HG02588 (cell line): Measurements from ENCODE around the gene LLGL2.

Source experiments
- ATAC-seq: cut with Tn5 transposase; IDR thresholded peaks from one replicate; pipeline ENCODE4 v1.9.1; 2021; ENCODE audit warnings: mild to moderate bottlenecking, moderate library complexity; ENCODE audit not compliant: unreplicated experiment

The LLGL2 gene

GRCh38 chr17:75607086-75607485 lies 81.6 kb downstream of the LLGL2 start:
- ATAC-seq = no peak

- no peak for ATAC-seq
Observed at GRCh38 chr17:75610103-75610984, 84.8 kb downstream of the LLGL2 start.

GRCh38 chr17:75611851-75612429 lies 86.4 kb downstream of the LLGL2 start:
- no peak for ATAC-seq

GRCh38 chr17:75612906-75613626 lies 87.6 kb downstream of the LLGL2 start:
- ATAC-seq = no peak

- no peak for ATAC-seq
Observed at GRCh38 chr17:75614006-75614405, 88.5 kb downstream of the LLGL2 start.

- no peak for ATAC-seq
Observed at GRCh38 chr17:75614556-75615270, 89.2 kb downstream of the LLGL2 start.

- no peak for ATAC-seq
Observed at GRCh38 chr17:75615301-75615700, 89.8 kb downstream of the LLGL2 start.

GRCh38 chr17:75616521-75617122 lies 91.1 kb downstream of the LLGL2 start:
- ATAC-seq = no peak

- ATAC-seq = no peak
Observed at GRCh38 chr17:75617218-75617617, 91.7 kb downstream of the LLGL2 start.

- ATAC-seq = no peak
Observed at GRCh38 chr17:75617675-75618074, 92.2 kb downstream of the LLGL2 start.

- ATAC-seq = no peak
Observed at GRCh38 chr17:75619506-75620431, 94.3 kb downstream of the LLGL2 start.

- ATAC-seq = no peak
Observed at GRCh38 chr17:75621489-75621888, 96.0 kb downstream of the LLGL2 start.

- no peak for ATAC-seq
Observed at GRCh38 chr17:75622076-75622475, 96.6 kb downstream of the LLGL2 start.

GRCh38 chr17:75622771-75623273 lies 97.3 kb downstream of the LLGL2 start:
- no peak for ATAC-seq

GRCh38 chr17:75623386-75623785 lies 97.9 kb downstream of the LLGL2 start:
- no peak for ATAC-seq

- ATAC-seq = no peak
Observed at GRCh38 chr17:75624021-75624420, 98.5 kb downstream of the LLGL2 start.
